SH-SY5Y (cell line): ENCODE data around the gene DPP10.

Experiments
- GATA2 ChIP-seq: IDR thresholded peaks from 2 replicates; pipeline ENCODE4 v1.6.1; 2011; ENCODE audit warnings: mild to moderate bottlenecking, low read depth, low read length
- GATA3 ChIP-seq: IDR thresholded peaks from 2 replicates; pipeline ENCODE4 v1.6.1; 2011; ENCODE audit warnings: low read depth, mild to moderate bottlenecking, low read length, moderate library complexity

DNA sequence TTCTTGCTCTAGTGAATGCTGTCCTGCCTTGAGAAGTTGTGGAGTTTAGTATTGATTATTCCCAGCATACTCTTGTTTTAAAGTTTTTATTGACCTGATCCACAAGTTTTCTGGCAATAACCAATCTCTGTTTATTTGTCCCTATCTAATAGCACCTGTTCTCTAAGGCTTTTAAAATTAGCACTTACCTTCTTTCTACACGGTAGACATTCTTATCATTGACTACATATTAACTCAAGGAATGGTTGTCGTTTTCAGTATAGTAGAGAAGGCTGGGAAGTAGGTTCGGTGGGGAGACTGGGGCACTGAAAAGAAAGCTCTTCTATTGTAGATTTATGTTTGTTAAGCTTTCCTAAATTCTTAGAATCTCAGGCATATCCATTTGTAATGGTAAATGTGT, 726.0 kb downstream of the DPP10 start:
- no peak for TF ChIP-seq GATA2
- TF ChIP-seq GATA3 = no peak
